HG03159 (cell line): Measurements from ENCODE around the gene ERC2.

Experiments used
- ATAC-seq: cut with Tn5 transposase; IDR thresholded peaks from one replicate; pipeline ENCODE4 v1.9.1; 2021; ENCODE audit warnings: mild to moderate bottlenecking, moderate library complexity; ENCODE audit not compliant: unreplicated experiment

Gene ERC2

GRCh38 chr3:56193519-56193918, 274.7 kb downstream of the ERC2 start:
- ATAC-seq, result no peak

- no peak for ATAC-seq
Observed at GRCh38 chr3:56192001-56192400, 276.3 kb downstream of the ERC2 start.

- no peak for ATAC-seq
Observed at GRCh38 chr3:56190771-56191305, 277.4 kb downstream of the ERC2 start.

GRCh38 chr3:56190130-56190529, 278.1 kb downstream of the ERC2 start:
- ATAC-seq, result no peak

GRCh38 chr3:56189536-56189935, 278.7 kb downstream of the ERC2 start:
- no peak for ATAC-seq

GRCh38 chr3:56188201-56188600, 280.1 kb downstream of the ERC2 start:
- no peak for ATAC-seq

- no peak for ATAC-seq
Observed at GRCh38 chr3:56187051-56187450, 281.2 kb downstream of the ERC2 start.

GRCh38 chr3:56185827-56186226, 282.4 kb downstream of the ERC2 start:
- ATAC-seq, result no peak

- no peak for ATAC-seq
Observed at GRCh38 chr3:56183529-56183928, 284.7 kb downstream of the ERC2 start.

GRCh38 chr3:56180433-56180832, 287.8 kb downstream of the ERC2 start:
- ATAC-seq, result no peak

GRCh38 chr3:56173601-56174000, 294.7 kb downstream of the ERC2 start:
- ATAC-seq, result no peak

- no peak for ATAC-seq
Observed at GRCh38 chr3:56164436-56164835, 303.8 kb downstream of the ERC2 start.

- ATAC-seq, result peak; percentile 67
Observed at GRCh38 chr3:56157693-56158362, 310.4 kb downstream of the ERC2 start.

GRCh38 chr3:56154297-56154696, 314.0 kb downstream of the ERC2 start:
- no peak for ATAC-seq

GRCh38 chr3:56147354-56147753, 320.9 kb downstream of the ERC2 start:
- no peak for ATAC-seq

GRCh38 chr3:56145410-56145809, 322.9 kb downstream of the ERC2 start:
- ATAC-seq, result no peak

- ATAC-seq, result no peak
Observed at GRCh38 chr3:56144805-56145204, 323.5 kb downstream of the ERC2 start.

GRCh38 chr3:56137415-56137814, 330.9 kb downstream of the ERC2 start:
- no peak for ATAC-seq

GRCh38 chr3:56136514-56136913, 331.8 kb downstream of the ERC2 start:
- ATAC-seq, result no peak

- ATAC-seq, result no peak
Observed at GRCh38 chr3:56135941-56136340, 332.3 kb downstream of the ERC2 start.

- no peak for ATAC-seq
Observed at GRCh38 chr3:56133423-56133822, 334.8 kb downstream of the ERC2 start.

GRCh38 chr3:56132762-56133161, 335.5 kb downstream of the ERC2 start:
- no peak for ATAC-seq

GRCh38 chr3:56131974-56132590, 336.2 kb downstream of the ERC2 start:
- no peak for ATAC-seq
